GM12872 (cell line): ENCODE measurements around the gene ENPP6.

Experiments used
- TF ChIP-seq, protein P1 (sequence below): IDR thresholded peaks from 3 replicates; pipeline ENCODE4 v1.5.1; 2011; ENCODE audit warnings: low read depth, mild to moderate bottlenecking, low read length, moderate library complexity; ENCODE audit not compliant: insufficient read depth

The ENPP6 gene

DNA sequence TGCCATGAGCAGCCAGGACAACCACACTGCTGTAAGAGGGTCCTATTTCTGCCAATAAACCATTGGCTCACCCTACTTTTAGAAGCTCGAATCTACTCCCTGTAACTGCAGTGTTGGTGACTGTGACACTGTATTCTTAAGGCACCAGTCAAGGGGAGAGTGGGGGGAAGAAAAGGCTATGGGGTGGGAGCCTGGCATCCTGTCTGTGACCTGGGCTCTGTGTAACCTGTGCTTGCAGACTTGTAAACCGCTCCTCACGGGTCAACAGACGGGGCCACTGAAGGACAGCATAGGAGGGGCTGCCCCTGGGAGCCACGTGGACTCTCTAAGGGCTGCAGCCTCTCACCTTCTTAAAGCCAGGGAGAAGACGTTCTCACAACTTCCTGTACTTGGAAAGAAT is 42.2 kb upstream of the ENPP6 start:
- TF ChIP-seq, protein P1, sequence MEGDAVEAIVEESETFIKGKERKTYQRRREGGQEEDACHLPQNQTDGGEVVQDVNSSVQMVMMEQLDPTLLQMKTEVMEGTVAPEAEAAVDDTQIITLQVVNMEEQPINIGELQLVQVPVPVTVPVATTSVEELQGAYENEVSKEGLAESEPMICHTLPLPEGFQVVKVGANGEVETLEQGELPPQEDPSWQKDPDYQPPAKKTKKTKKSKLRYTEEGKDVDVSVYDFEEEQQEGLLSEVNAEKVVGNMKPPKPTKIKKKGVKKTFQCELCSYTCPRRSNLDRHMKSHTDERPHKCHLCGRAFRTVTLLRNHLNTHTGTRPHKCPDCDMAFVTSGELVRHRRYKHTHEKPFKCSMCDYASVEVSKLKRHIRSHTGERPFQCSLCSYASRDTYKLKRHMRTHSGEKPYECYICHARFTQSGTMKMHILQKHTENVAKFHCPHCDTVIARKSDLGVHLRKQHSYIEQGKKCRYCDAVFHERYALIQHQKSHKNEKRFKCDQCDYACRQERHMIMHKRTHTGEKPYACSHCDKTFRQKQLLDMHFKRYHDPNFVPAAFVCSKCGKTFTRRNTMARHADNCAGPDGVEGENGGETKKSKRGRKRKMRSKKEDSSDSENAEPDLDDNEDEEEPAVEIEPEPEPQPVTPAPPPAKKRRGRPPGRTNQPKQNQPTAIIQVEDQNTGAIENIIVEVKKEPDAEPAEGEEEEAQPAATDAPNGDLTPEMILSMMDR, result no peak

DNA sequence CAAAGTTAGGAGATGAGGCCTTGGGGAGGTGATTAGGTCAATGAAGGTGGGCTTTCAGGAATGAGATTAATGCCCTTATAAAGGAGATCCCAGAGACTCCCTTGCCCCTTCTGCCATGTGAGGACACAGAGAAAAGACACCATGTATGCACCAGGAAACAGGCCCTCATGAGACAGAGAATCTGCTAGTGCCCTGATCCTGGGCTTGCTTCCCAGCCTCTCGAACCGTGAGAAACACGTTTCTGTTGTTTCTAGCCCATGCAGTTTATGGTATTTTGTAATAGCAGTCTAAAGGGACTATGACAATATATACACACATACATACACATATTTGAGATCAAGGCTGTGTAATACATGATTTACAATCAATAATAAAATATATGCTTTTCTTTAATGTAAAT is 41.4 kb upstream of the ENPP6 start:
- TF ChIP-seq, protein P1, result no peak

DNA sequence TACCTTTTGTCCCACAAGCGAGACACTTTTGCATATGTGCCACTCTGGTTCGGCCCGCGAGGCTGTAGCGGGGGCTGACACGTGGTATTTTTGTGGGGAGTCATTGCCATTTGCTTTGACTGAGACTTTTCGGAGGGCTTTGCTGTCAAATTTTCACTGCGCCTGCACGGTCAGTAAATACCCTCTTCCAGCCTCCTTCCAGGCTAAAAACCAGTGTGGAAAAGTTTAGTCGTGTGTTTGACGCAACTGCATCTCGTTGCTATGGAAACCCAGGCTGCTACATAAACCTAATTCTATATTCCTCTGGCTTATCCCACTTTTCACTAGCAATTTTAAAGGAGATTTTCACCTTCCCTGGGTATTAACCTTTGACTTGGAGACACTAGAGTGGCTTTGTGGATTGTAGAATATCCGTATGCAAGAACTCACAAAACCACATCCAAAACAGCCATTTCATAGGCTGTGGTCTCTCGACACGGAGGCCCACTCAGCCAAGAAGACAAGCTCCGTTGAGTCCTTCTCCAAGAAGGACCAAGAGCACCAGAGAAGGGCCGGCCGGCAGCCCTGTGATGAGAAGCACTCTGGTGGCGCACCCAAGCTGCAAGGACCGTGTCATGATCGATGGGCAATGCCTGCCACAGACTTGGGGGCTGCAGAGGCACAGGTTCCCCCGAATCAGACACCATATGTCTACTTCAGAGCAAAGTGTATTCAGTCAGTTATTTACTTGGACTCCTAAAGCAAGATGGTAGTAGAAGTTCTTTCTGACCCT is 38.4 kb upstream of the ENPP6 start:
- TF ChIP-seq, protein P1, result no peak

DNA sequence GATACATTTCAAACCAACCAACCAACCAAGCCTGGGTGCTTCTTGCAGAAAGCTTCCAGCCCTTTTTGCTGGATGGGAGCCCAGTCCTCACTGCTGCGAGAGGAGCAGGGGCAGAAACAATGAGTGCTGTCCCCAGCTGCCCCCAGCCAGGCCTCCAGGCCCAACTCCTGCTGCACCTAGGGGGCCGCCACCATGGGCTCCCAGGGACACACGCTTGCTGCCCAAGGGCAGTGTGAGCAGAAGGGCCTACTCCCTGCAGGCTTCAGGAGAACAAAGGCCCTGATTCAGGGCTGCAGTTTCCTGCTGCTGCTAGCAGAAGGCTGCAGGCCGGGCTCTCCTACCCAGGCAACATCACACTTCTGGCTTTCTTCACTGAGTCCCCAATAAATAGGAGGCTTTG is 37.7 kb upstream of the ENPP6 start:
- TF ChIP-seq, protein P1, result no peak

DNA sequence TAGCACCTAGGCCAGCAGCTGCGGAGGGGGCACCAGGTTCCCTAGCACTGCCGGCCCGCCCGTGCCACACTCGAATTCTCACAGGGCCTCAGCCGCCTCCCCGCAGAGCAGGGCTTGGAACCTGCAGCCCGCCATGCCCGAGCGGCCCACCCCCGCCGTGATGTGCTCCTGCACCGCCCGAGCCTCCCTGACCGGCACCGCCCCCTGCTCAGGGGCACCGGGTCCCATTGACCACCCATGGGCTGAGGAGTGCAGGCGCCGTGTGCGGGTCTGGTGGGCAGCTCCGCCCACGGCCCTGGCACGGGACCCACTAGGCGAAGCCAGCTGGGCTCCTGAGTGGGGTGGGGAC is 35.4 kb upstream of the ENPP6 start:
- TF ChIP-seq, protein P1, result no peak

DNA sequence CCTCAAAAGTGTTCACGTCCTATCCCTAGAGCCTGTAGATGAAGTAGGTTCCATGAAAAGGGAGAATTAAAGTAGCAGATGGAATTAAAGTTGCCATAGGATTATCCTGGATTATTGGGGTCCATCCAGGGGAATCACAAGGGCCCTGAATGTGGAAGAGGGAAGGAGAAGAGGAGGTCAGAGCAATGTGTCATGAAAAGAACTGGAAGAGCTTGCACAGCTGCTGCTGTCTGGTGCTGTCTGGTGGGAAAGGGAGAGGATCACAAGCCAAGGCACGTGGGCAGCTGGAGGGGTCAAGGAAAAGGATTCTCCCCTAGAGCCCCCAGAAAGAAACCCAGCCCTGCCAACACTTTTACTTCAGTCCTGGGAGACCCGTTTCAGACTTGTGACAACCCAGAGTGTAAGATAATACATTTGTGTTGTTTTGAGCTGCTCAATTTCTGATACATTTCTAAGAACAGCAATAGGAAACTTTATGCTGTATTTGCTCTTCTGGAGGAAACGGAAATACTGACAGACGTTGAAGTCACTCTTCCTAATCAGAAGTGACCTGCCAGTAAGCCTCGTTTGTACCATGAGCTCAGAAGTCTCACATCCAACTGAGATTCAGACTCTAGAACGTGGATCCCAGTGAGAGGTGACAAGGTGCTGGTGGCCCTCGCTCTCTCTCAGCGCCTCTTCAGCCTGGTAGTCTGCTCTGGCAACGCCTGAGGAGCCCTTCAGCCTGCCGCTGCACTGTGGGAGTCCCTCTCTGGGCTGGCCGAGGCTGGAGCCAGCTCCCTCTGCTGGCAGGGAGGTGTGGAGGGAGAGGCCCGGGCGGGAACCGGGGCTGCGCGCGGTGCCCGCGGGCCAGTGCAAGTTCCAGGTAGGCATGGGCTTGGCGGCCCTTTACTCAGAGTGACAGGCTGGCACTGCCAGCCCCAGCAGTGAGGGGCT is 34.7 kb upstream of the ENPP6 start:
- TF ChIP-seq, protein P1, result 0 out of 3 replicates have a peak, but pooled peaks have one; percentile 5

DNA sequence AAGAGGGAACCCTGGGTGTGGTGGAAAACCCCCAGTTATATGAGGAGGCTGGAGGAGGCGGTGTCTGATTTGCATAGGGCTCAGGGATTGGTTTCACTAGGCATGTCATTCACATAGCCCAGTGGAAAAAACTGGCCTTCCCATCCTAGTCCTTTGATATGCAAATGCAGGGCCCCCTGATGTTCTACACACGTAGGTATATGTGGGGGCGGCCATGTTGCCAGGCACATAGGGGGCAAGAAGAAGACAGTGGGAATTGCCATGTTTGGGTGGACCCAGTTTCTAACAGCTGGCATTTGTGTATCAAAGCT is 34.0 kb upstream of the ENPP6 start:
- TF ChIP-seq, protein P1, result no peak
